Activated CD4-positive, alpha-beta T cell treated with anti-CD3 and anti-CD28 coated beads, Interleukin-2, amount 10 ng/mL, durations not matched to agents 24 days and 14 days (primary cell): ENCODE measurements around the gene MYBPC2. TPM values are rescaled to one million over a fixed set of nuclear protein-coding genes. Genes with fewer than 3 reads are reported as not detected.
A peak's percentile ranks its signal among the peaks of the same experiment; 100 is the strongest.

Source experiments
- DNase-seq: peaks from one replicate; pipeline ENCODE4 v3.0.0; 2022
- H3K27ac Mint-ChIP-seq: one replicate; pipeline ENCODE4 v1.8.0; 2022; ENCODE audit warnings: mild to moderate bottlenecking, mixed read lengths
- H3K27me3 Mint-ChIP-seq: one replicate; pipeline ENCODE4 v1.8.0; 2022; ENCODE audit warnings: mixed read lengths
- H3K36me3 Mint-ChIP-seq: one replicate; pipeline ENCODE4 v1.8.0; 2022; ENCODE audit warnings: low read depth, mild to moderate bottlenecking, mixed read lengths
- H3K4me1 Mint-ChIP-seq: one replicate; pipeline ENCODE4 v1.8.0; 2021; ENCODE audit warnings: mixed read lengths
- H3K4me3 Mint-ChIP-seq: one replicate; pipeline ENCODE4 v1.8.0; 2022; ENCODE audit warnings: mild to moderate bottlenecking, moderate library complexity, mixed read lengths
- H3K9me3 Mint-ChIP-seq: one replicate; pipeline ENCODE4 v1.8.0; 2021; ENCODE audit warnings: mixed read lengths
- intact Hi-C: fragments of 100-400 bp; cut with micrococcal nuclease; formaldehyde crosslinking; loops from one replicate; pipeline ENCODE4 v1.15.1; 2023
- total RNA-seq: library from RNA; stranded (reverse); gene quantifications from 2 replicates; pipeline ENCODE4 v1.2.3, GENCODE V29; 2022

Gene MYBPC2
- total RNA-seq, 1 donor from 2014 or later = 0.26 TPM

DNA sequence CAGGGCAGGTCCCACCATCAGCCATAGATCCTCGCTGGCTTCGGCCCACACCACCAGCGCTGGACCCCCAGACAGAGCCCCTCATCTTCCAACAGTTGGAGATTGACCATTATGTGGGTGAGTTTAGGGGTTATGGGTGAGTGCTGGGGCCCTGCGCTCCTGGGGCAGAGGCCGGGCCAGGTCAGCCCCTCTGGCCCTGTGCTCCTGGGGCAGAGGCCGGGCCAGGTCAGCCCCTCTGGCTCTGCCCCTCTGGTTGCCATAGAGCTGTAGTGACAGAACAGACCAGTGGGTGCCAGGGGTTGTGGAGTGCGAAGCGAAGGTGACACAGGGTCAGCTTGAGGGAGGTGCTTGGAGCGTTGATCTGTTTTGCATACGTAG, 33.3 kb upstream of the MYBPC2 start:
- no peaks in the 10 kb centered on the region for H3K9me3 Mint-ChIP-seq
- H3K27ac Mint-ChIP-seq = peak overlapping the region; percentile 29
- no peaks in the 10 kb centered on the region for H3K27me3 Mint-ChIP-seq
- intact Hi-C loops = no loop called here
- no peak for DNase-seq
- H3K4me1 Mint-ChIP-seq = peaks cover 4% of the 10 kb centered on the region
- H3K36me3 Mint-ChIP-seq = peaks cover 26% of the 10 kb centered on the region
- no peak overlapping the region for H3K4me3 Mint-ChIP-seq

DNA sequence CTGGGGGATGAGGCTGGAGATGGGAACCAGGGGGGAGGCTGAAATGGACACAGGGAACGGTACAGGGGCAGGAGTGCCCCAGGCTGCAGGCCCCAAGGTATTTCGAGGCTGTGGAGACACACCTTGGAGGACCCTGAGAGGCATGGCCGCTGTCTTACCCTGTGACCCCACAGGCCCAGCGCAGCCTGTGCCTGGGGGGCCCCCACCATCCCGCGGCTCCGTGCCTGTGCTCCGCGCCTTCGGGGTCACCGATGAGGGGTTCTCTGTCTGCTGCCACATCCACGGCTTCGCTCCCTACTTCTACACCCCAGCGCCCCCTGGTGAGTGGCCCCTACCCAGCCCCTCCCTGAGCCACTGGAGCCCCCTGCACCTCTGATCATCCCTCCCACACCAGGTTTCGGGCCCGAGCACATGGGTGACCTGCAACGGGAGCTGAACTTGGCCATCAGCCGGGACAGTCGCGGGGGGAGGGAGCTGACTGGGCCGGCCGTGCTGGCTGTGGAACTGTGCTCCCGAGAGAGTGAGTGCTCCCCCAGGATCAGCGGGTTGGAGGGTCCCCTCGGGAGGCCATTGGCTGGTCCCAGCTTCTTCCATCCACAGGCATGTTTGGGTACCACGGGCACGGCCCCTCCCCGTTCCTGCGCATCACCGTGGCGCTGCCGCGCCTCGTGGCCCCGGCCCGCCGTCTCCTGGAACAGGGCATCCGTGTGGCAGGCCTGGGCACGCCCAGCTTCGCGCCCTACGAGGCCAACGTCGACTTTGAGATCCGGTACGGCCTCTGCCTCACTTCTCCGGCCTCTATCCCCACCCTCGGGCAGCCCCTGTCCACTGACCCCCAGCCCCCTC, 30.9 kb upstream of the MYBPC2 start:
- peaks cover 36% of the 10 kb centered on the region for H3K36me3 Mint-ChIP-seq
- no peak for DNase-seq
- no peak overlapping the region for H3K27ac Mint-ChIP-seq
- intact Hi-C loops = no loop called here
- peaks cover 2% of the 10 kb centered on the region for H3K4me1 Mint-ChIP-seq
- H3K4me3 Mint-ChIP-seq = no peak overlapping the region
- H3K27me3 Mint-ChIP-seq = no peaks in the 10 kb centered on the region
- H3K9me3 Mint-ChIP-seq = no peaks in the 10 kb centered on the region

DNA sequence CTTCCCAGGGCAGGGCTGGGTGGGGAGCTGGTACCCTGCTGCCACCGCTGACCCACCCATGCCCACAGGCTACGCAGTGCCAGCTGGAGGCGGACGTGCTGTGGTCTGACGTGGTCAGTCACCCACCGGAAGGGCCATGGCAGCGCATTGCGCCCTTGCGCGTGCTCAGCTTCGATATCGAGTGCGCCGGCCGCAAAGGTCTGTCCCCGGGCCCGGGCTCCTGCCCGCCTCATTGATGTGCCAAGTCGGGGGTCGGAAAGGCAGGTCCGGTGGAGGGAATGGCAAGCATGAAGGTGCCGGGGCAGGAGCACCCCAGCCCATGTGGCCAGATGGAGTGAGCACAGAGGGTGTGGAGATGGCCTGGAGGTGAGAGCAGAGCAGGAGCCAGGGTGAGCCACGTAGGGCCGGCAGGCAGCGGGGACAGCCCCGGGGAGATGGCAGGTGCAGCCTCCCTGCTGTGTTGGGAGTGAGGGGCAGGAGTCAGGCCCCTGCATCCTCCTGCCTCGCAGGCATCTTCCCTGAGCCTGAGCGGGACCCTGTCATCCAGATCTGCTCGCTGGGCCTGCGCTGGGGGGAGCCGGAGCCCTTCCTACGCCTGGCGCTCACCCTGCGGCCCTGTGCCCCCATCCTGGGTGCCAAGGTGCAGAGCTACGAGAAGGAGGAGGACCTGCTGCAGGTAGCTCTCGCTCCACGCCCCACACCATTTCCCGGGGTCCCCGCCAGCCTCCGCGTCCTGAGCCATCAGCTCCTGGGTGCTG, 30.0 kb upstream of the MYBPC2 start:
- Mint-ChIP-seq H3K36me3 (peaks cover 40% of the 10 kb centered on the region), H3K27ac (no peak overlapping the region), H3K27me3 (no peaks in the 10 kb centered on the region), H3K9me3 (no peaks in the 10 kb centered on the region), H3K4me1 (peaks cover 2% of the 10 kb centered on the region), H3K4me3 (no peak overlapping the region)
- intact Hi-C loops = no loop called here
- DNase-seq = no peak

DNA sequence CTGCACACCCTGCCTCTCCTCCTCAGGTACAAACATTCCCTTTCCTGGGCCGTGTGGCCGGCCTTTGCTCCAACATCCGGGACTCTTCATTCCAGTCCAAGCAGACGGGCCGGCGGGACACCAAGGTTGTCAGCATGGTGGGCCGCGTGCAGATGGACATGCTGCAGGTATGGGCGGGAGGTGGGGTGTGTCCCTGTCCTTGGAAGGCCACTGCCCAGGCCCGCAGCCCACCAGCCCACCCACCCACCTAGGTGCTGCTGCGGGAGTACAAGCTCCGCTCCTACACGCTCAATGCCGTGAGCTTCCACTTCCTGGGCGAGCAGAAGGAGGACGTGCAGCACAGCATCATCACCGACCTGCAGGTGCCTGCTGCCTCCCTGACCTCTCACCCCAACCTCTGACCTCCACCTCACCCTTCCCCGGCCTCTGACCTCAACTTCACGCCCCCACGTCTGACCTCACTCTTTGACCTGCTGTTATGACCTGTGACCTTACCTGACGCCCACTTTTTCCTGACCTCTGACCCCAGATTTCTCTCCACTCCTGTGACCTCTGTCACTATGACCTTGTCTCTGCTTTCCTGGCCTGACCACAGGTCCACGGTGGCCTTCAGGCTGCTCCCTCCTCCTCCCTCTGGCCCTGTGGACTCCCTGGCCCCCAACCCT, 26.4 kb upstream of the MYBPC2 start:
- H3K9me3 Mint-ChIP-seq = no peaks in the 10 kb centered on the region
- no peak overlapping the region for H3K4me3 Mint-ChIP-seq
- no peaks in the 10 kb centered on the region for H3K4me1 Mint-ChIP-seq
- no peak overlapping the region for H3K27ac Mint-ChIP-seq
- H3K27me3 Mint-ChIP-seq = no peaks in the 10 kb centered on the region
- DNase-seq = no peak
- H3K36me3 Mint-ChIP-seq = peaks cover 39% of the 10 kb centered on the region
- intact Hi-C loops = no loop called here

DNA sequence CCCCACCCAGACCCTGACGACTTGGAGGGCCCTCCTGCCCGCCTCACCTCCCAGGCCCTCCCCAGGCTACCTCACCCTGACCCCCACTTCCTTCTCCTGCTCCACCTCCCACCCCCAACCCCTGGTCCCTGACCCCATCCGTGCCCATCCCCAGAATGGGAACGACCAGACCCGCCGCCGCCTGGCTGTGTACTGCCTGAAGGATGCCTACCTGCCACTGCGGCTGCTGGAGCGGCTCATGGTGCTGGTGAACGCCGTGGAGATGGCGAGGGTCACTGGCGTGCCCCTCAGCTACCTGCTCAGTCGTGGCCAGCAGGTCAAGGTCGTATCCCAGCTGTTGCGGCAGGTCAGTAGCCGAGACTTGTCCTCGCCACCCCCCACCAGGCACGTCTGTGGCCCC, 25.9 kb upstream of the MYBPC2 start:
- H3K4me1 Mint-ChIP-seq = no peaks in the 10 kb centered on the region
- H3K9me3 Mint-ChIP-seq = no peaks in the 10 kb centered on the region
- H3K36me3 Mint-ChIP-seq = peaks cover 39% of the 10 kb centered on the region
- no peak overlapping the region for H3K27ac Mint-ChIP-seq
- DNase-seq = no peak
- H3K27me3 Mint-ChIP-seq = no peaks in the 10 kb centered on the region
- intact Hi-C loops = no loop called here
- H3K4me3 Mint-ChIP-seq = no peak overlapping the region

DNA sequence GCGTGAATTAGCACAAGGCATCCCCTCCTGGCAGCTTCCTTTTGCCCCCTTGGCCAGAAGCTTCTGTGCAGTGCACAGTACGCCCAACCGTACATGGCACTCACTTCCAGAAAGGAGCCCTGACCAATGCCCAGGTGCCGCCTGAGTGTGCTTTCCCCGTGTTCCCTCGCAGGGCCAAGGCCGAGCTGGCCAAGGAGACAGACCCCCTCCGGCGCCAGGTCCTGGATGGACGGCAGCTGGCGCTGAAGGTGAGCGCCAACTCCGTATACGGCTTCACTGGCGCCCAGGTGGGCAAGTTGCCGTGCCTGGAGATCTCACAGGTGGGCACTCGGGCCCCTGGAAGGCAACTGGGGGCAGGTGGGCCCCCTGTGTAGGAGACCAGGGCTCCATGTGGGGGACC, 23.3 kb upstream of the MYBPC2 start:
- no peaks in the 10 kb centered on the region for H3K9me3 Mint-ChIP-seq
- peaks cover 36% of the 10 kb centered on the region for H3K36me3 Mint-ChIP-seq
- no peak overlapping the region for H3K27ac Mint-ChIP-seq
- H3K4me1 Mint-ChIP-seq = no peaks in the 10 kb centered on the region
- H3K27me3 Mint-ChIP-seq = no peaks in the 10 kb centered on the region
- no peak overlapping the region for H3K4me3 Mint-ChIP-seq
- DNase-seq = no peak
- intact Hi-C loops = no loop called here

DNA sequence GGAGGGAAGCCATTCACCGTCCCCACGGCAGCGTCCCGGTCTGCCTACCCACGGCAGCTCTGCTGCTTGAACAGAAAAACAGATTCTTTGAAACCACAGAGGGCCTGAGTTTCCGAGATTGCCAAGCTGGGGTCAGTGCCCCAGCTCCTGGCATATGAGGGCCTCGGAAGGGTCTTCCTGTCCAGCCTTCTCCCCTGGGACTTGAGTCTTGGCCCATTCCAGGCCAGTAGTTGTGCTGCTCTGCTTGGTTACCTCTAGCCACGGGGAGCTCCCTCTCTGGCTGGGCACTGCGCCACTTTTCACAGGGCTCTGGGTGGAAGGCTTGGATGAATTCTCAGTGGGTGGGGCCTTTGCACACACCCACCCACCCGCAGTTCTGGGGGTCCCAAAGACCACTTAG, 22.6 kb upstream of the MYBPC2 start:
- Mint-ChIP-seq H3K4me3 (no peak overlapping the region), H3K36me3 (peaks cover 38% of the 10 kb centered on the region), H3K27me3 (no peaks in the 10 kb centered on the region), H3K9me3 (no peaks in the 10 kb centered on the region), H3K4me1 (peaks cover 5% of the 10 kb centered on the region), H3K27ac (no peak overlapping the region)
- intact Hi-C loops = no loop called here
- no peak for DNase-seq

DNA sequence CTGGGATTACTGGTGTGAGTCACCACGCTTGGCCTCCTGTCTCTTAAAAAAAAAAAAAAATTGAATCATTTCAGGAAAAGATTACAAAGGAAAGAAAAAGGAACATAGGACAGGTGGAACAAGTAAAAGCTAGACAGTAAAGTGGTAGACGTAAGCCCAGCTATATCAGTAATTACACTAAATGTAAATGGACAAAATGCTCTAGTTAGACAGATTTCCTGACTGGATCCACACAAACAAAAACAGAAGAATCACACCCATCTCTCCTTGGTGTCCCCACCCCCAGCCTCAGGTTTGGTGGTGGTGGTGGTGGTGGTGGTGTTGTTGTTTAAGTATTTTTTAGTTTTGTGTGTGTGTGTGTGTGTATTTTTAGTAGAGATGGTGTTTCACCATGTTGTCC, 20.3 kb upstream of the MYBPC2 start:
- intact Hi-C loops = no loop called here
- Mint-ChIP-seq H3K36me3 (peaks cover 22% of the 10 kb centered on the region), H3K4me1 (peaks cover 5% of the 10 kb centered on the region), H3K4me3 (no peak overlapping the region), H3K9me3 (no peaks in the 10 kb centered on the region), H3K27me3 (no peaks in the 10 kb centered on the region), H3K27ac (no peak overlapping the region)
- no peak for DNase-seq

DNA sequence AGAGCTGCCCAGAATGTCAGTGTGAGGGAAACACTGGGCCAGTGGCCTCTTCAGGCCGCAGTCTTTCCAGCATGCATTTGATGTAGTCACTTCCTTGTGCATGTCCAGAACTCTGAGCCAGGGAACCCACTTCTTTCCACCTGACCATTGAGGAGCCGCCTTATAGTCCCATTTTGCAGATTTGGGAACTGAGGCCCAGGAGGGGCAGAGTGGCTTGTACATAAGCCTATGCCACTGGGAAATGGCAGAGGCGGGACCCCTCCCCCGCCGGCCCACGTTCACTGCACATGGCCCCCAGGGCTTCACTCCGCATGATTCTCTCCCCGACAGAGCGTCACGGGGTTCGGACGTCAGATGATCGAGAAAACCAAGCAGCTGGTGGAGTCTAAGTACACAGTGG, 19.6 kb upstream of the MYBPC2 start:
- Mint-ChIP-seq H3K4me1 (peaks cover 5% of the 10 kb centered on the region), H3K36me3 (peaks cover 22% of the 10 kb centered on the region), H3K9me3 (no peaks in the 10 kb centered on the region), H3K27me3 (no peaks in the 10 kb centered on the region), H3K27ac (no peak overlapping the region), H3K4me3 (no peak overlapping the region)
- no peak for DNase-seq
- intact Hi-C loops = no loop called here

DNA sequence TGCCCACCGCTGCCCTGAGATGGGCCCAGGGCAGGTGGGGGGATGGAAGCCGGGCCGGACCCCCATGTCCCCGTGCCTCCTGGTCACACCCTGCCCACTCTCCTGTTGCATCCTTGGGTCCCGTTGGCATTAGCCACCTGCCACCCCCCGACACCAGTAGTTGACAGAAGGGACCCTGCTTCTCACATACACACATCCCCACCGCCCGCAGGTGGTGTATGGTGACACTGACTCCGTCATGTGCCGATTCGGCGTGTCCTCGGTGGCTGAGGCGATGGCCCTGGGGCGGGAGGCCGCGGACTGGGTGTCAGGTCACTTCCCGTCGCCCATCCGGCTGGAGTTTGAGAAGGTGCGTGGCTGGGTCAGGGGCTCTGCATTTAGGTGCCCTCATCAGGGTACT, 19.2 kb upstream of the MYBPC2 start:
- Mint-ChIP-seq H3K27me3 (no peaks in the 10 kb centered on the region), H3K4me1 (peaks cover 5% of the 10 kb centered on the region), H3K36me3 (peaks cover 23% of the 10 kb centered on the region), H3K9me3 (no peaks in the 10 kb centered on the region), H3K27ac (no peak overlapping the region), H3K4me3 (no peak overlapping the region)
- intact Hi-C loops = no loop called here
- DNase-seq = no peak

DNA sequence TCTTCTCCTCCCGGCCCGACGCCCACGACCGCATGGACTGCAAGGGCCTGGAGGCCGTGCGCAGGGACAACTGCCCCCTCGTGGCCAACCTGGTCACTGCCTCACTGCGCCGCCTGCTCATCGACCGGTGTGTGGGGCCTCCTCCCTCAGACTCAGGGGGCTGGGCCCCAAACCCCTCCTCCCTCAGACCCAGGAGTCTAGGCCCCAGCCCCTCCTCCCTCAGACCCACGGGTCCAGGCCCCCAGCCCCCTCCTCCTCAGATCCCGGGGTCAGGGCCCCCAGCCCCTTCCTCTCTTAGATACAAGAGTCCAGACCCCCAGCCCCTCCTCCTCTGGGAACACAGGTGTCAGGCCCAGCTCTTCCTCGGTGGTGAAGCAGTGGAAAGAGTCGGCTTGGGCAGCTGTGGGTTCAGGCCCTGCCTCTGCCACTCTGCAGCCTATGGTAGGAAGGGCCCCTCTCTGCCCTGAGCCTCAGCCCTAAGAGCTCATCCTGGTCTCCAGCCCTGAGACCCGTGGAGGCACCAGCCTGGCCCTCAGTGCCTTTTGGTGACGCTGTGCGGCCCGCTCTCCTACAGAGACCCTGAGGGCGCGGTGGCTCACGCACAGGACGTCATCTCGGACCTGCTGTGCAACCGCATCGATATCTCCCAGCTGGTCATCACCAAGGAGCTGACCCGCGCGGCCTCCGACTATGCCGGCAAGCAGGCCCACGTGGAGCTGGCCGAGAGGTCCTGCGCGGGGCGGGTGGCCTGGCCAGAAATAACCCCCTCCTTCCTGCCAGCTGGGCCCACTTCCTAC, 17.6 kb upstream of the MYBPC2 start:
- intact Hi-C loops = loop anchor here (1.0 to 5.0 kb wide), 4 partner anchors 16 to 58 kb away; no protein-coding TSS in a partner anchor
- H3K9me3 Mint-ChIP-seq = no peaks in the 10 kb centered on the region
- H3K4me3 Mint-ChIP-seq = no peak overlapping the region
- H3K27ac Mint-ChIP-seq = no peak overlapping the region
- peaks cover 13% of the 10 kb centered on the region for H3K4me1 Mint-ChIP-seq
- peaks cover 17% of the 10 kb centered on the region for H3K36me3 Mint-ChIP-seq
- DNase-seq = peak; percentile 92
- peaks cover 8% of the 10 kb centered on the region for H3K27me3 Mint-ChIP-seq

DNA sequence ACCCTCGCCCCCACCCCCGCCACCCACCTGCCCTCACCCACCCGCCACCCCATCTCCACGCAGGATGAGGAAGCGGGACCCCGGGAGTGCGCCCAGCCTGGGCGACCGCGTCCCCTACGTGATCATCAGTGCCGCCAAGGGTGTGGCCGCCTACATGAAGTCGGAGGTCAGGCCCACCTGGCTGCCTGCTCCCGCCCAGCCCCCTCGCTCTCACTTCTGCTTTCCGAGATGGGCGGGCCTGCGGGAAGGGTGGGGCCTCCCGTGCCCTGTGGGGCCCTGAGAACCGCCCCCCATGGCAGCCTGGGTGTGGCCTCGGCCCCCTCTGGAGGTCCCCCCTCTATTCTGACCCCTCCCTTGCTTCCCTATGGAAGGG, 17.0 kb upstream of the MYBPC2 start:
- Mint-ChIP-seq H3K4me1 (peaks cover 16% of the 10 kb centered on the region), H3K27me3 (peaks cover 10% of the 10 kb centered on the region), H3K4me3 (no peak overlapping the region), H3K36me3 (peaks cover 13% of the 10 kb centered on the region), H3K9me3 (no peaks in the 10 kb centered on the region), H3K27ac (no peak overlapping the region)
- intact Hi-C loops = loop anchor here (2.0 to 5.0 kb wide), 3 partner anchors 15 to 59 kb away; no protein-coding TSS in a partner anchor
- no peak for DNase-seq
